Tibial nerve (tissue), 4 donors: Measurements from ENCODE around the gene GPR155.

Experiments used
- EP300 ChIP-seq, 2 donors: sonication (generic); formaldehyde crosslinking; IDR thresholded peaks; one replicate each; pipeline ENCODE4 v1.6.1; 2017; ENCODE audit warnings: antibody characterized with exemption in 2 of 2, mild to moderate bottlenecking in 1 of 2
- POLR2A ChIP-seq, 2 donors: fragments of 450-650 bp; IDR thresholded peaks; one replicate each; pipeline ENCODE4 v1.6.1; 2017; ENCODE audit warnings: antibody characterized with exemption in 2 of 2, mild to moderate bottlenecking in 2 of 2, moderate library complexity in 2 of 2
- TF ChIP-seq, protein P1 (sequence below), 5 experiments: fragments of 200-600 bp in 3 of 5; fragments of 450-650 bp in 2 of 5; sonication (generic) in 3 of 5; IDR thresholded peaks; one replicate each; pipeline ENCODE4 v1.5.1; 2016 to 2019; ENCODE audit warnings: antibody characterized with exemption in 5 of 5, mild to moderate bottlenecking in 3 of 5, moderate library complexity in 2 of 5

DNA sequence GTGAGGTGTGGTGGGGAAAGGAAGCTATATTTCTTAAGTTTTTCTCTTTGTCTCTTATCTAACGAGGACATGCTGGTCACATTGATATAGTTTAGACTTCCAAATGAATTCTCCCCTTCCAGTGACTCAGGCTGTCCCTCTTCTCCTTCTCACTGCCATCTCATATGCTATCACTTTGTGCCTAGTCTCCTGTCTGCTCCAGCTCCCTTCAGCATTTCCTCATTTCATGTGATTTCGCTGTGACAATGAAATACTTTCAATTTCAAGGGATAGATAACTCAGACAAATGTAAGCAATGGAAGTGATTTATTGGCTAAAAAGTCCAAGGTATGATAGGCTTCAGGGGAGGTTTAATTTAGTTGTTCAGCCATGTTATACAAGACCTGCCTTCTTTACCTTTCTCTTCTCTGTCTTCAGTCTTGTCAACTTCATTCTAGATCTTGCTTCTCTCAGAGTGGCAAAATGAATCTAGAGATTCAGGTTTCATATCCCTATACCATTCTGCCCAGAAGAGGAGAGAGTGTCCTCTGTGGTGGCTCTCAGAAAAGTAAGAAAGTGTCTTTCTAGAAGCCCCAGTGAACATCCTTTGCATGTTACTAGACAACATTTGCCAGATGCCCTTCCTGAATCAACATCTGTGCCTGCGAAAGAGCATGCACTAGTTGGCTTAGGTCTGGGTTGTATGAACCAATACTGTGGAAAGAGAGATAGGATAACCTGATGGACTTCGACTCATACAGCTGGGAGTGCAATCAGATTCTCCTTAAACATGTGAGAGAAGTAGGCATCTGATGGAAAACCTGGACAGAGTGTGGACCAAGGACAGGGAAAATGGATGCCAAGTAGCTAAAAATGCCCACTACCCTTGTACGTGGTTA, 29.9 kb upstream of the GPR155 start:
- TF ChIP-seq, protein P1, sequence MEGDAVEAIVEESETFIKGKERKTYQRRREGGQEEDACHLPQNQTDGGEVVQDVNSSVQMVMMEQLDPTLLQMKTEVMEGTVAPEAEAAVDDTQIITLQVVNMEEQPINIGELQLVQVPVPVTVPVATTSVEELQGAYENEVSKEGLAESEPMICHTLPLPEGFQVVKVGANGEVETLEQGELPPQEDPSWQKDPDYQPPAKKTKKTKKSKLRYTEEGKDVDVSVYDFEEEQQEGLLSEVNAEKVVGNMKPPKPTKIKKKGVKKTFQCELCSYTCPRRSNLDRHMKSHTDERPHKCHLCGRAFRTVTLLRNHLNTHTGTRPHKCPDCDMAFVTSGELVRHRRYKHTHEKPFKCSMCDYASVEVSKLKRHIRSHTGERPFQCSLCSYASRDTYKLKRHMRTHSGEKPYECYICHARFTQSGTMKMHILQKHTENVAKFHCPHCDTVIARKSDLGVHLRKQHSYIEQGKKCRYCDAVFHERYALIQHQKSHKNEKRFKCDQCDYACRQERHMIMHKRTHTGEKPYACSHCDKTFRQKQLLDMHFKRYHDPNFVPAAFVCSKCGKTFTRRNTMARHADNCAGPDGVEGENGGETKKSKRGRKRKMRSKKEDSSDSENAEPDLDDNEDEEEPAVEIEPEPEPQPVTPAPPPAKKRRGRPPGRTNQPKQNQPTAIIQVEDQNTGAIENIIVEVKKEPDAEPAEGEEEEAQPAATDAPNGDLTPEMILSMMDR (IDR thresholded peaks at IDR 0.05) = no peak
- TF ChIP-seq POLR2A (IDR thresholded peaks at IDR 0.05) (no peak), EP300 (IDR thresholded peaks at IDR 0.05) (no peak)
